ENCODE data around the gene KCNQ1.
"Not testable (repeated sequence)": the region's sequence is repeated elsewhere in the genome, so short reads cannot be mapped to it uniquely, and the experiment has no call there.

Gene KCNQ1

DNA sequence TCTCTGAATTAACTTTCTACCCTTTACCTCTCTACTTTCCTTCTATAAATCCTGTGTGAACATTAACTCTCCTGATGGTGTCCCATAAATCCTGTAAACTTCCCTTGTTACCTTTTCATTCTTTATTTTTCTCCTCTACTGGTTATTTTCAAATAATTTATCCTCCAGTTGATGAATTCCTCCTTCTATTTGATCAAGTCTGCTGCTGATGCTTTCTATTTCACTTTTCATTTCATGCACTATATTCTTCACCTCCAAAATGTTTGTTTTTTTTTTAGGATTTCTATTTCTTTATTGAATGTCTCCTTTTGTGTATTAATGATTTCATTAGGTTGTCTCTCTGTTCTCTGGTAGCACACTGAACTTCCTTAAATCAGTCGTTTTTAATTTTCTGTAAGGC lies 186.4 kb downstream of the KCNQ1 start:
- DNase-seq, result no peak

DNA sequence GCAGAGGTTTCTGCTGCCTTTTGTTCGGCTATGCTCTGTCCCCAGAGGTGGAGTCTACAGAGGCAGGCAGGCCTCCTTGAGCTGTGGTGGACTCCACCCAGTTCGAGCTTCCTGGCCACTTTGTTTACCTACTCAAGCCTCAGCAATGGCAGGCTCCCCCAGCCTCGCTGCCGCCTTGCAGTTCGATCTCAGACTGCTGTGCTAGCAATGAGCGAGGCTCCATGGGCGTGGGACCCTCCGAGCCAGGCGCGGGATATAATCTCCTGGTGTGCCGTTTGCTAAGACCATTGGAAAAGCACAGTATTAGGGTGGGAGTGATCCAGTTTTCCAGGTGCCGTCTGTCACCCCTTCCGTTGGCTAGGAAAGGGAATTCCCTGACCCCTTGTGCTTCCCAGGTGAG lies 195.0 kb downstream of the KCNQ1 start:
- not testable (repeated sequence) for DNase-seq

DNA sequence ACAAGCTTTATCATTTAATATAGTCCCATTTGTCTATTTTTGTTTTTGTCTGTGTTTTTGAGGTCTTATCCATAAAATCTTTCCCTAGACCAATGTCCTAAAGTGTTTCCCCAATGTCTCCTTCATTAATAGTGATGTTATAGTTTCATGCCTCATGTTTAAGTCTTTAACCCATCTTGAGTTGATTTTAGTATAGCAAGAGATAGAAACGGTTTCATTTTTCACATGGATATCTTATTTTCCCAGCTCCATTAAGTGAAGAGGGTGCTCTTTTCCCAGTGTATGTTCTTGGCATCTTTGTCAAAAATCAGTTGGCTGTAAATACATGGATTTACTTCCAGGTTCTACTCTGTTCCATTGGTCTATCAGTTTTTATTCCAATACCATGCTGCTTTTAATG lies 196.8 kb downstream of the KCNQ1 start:
- DNase-seq, result no peak

GRCh38 chr11:2643746-2644145 lies 198.9 kb downstream of the KCNQ1 start:
- DNase-seq, result no peak

GRCh38 chr11:2644844-2645778 lies 200.3 kb downstream of the KCNQ1 start:
- no peak for DNase-seq

GRCh38 chr11:2645779-2646118 lies 200.9 kb downstream of the KCNQ1 start:
- DNase-seq, result no peak

DNA sequence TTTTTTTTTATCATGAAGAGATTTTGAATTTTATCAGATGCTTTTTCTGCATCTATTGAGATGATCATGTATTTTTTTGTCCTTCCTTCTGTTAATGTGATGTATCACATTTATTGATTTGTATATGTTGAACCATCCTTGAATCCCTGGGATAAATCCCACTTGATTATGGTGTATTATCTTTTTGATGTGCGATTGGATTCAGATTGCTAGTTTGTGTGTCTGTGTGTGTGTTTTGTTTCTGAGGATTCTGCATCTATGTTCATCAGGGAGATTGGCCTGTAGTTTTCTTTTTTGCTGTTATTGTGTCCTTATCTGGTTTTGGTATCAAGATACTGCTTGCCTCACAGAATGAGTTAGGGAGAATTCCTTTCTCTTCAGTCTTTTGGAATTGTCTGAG lies 202.4 kb downstream of the KCNQ1 start:
- no peak for DNase-seq

DNA sequence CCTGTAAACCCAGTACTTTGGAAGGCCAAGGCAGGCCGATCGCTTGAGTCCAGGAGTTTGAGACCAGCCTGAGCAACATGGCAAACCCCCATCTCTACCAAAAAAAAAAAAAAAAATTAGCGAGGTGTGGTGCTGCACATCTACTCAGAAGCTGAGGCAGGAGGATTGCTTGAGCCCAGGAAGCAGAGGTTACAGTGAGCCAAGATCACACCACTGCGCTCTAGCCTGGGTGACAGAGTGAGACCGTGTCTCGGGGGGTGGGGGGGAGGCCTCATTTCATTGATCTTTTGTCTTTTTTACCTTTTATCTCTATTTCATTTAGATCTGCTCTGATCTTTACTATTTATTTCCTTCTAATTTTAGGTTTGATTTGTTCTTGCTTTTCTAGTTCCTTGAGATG lies 203.1 kb downstream of the KCNQ1 start:
- no peak for DNase-seq

DNA sequence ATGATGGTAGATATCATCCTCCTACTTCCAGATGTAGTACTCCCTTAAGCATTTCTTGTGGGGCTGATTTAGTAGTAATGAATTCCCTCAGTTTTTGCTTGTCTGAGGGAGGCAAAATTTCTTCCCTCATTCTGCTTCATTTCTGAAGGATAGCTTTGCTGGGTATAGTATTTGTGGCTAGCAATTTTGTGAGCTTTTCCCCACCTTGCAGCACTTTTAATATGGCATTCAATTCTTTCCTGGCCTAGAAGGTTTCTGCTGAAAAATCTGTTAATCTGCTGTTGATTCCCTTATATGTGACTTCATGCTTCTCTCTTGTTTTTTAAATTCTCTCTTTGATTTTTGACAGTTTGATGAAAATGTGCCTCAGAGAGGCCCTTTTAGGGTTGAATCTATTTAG lies 204.6 kb downstream of the KCNQ1 start:
- no peak for DNase-seq

- DNase-seq, result no peak
Measured at GRCh38 chr11:2649848-2650247, 205.0 kb downstream of the KCNQ1 start.

DNA sequence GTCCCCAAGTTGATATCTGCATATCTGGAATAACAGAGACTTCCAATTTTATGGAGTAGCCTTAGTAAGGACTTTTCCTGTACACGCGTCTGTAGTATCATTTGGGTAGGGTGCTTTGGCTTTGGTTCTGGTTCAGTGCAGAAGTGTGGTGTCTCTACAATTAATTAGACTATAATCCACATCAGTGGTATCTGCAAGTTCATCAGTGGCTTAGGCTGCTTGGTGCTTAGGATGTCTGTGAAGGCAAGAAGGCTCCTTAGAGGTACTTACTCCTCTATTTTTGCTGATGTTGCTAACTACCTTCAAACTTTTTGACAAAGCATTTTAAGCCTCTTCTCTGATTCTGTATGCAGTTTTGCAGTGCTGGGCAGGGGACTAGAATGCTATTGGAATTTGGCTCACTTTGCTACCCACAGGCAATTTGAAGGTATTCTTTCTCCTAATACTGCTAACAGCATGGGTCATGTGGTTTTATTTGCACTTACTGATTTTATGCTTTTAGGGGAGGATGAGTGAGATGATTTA lies 205.6 kb downstream of the KCNQ1 start:
- no peak for DNase-seq

GRCh38 chr11:2651054-2651617 lies 206.3 kb downstream of the KCNQ1 start:
- DNase-seq, result no peak

DNA sequence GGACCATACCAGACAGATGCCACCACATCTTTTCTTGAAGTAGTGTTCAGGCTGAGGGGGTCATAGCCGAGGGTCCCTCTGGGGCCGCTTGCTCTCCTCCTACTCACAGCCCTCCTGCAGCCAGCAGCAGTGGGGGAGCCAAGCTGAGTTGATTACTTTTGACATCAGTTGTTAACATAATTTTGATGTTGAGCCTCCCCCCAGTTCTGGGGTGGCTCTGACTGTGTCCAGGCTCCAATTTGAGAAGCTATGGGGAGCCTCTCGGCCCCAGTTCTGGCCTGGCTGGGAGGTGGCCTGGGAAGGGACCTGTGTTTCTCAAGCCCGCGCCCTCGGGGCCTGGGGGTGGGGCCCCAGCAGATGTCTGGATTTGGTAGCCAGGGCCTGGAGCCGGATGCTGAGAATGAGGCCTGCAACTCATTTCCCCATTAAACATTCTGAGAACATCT lies 207.0 kb downstream of the KCNQ1 start:
- DNase-seq, result no peak

GRCh38 chr11:2652333-2653197 lies 207.8 kb downstream of the KCNQ1 start:
- DNase-seq, result no peak

DNA sequence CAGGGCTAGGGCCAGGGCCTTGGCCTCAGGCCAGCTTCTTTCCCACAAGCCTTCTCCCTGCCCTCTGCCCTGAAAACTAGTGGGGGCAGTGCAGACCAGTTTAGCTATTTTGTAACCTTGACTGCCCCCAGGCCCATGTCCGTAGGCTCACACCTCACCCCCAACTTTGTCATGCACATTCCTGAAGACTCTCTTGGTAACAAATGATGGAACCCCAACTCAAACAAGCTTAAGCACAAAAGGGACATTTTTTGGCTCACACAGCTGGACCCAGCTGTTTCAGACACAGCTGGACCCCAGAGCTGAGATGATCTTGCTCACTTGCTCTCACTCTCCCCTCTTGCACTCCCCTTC lies 208.4 kb downstream of the KCNQ1 start:
- DNase-seq, result no peak

GRCh38 chr11:2653930-2654739 lies 209.3 kb downstream of the KCNQ1 start:
- no peak for DNase-seq

- DNase-seq, result no peak
Measured at GRCh38 chr11:2655016-2655719, 210.4 kb downstream of the KCNQ1 start.

GRCh38 chr11:2655834-2656622 lies 211.2 kb downstream of the KCNQ1 start:
- no peak for DNase-seq

- no peak for DNase-seq
Measured at GRCh38 chr11:2656859-2657258, 212.1 kb downstream of the KCNQ1 start.

- DNase-seq, result no peak
Measured at GRCh38 chr11:2657697-2658284, 213.0 kb downstream of the KCNQ1 start.
